Stomach (tissue), 19 donors: ENCODE measurements around the gene LRSAM1. TPM values are rescaled to one million over a fixed set of nuclear protein-coding genes. Genes with fewer than 3 reads are reported as not detected.
A peak's percentile ranks its signal among the peaks of the same experiment; 100 is the strongest.

Experiments used
- DNase-seq, 2 donors: peaks; one replicate each; pipeline versions ENCODE4 v3.0.0 to v3.0.0-alpha.2; 2013 to 2019
- H3K27ac ChIP-seq, 5 donors: fragments of 200-600 bp in 4 of 5; sonication (generic) in 4 of 5; one replicate each; pipeline ENCODE4 v1.5.1; 2013 to 2019; ENCODE audit warnings: mild to moderate bottlenecking in 1 of 5, moderate library complexity in 1 of 5
- H3K27me3 ChIP-seq, 3 donors: fragments of 200-600 bp; sonication (generic); one replicate each; pipeline ENCODE4 v1.5.1; 2017 to 2019; ENCODE audit warnings: mixed run types in 1 of 3
- H3K36me3 ChIP-seq, 4 donors: fragments of 200-600 bp; sonication (generic); 1 replicate in 3 of 4; 2 replicates in 1 of 4; pipeline ENCODE4 v1.5.1; 2016 to 2019
- H3K4me1 ChIP-seq, 4 donors: fragments of 200-600 bp; sonication (generic); one replicate each; pipeline ENCODE4 v1.5.1; 2016 to 2019
- H3K4me3 ChIP-seq, 4 donors: fragments of 200-600 bp; sonication (generic) in 3 of 4; one replicate each; pipeline ENCODE4 v1.5.1; 2016 to 2019; ENCODE audit warnings: mild to moderate bottlenecking in 1 of 4
- H3K9me3 ChIP-seq, 4 donors: fragments of 200-600 bp; sonication (generic); one replicate each; pipeline ENCODE4 v1.5.1; 2016 to 2019
- EP300 ChIP-seq: sonication (generic); formaldehyde crosslinking; IDR thresholded peaks from one replicate; pipeline ENCODE4 v1.6.1; 2017; ENCODE audit warnings: antibody characterized with exemption
- POLR2A ChIP-seq, 4 donors: fragments of 450-650 bp; IDR thresholded peaks; one replicate each; pipeline ENCODE4 v1.6.1; 2016; ENCODE audit warnings: antibody characterized with exemption in 4 of 4, control low read depth in 2 of 4, mild to moderate bottlenecking in 1 of 4, moderate library complexity in 1 of 4
- POLR2AphosphoS5 ChIP-seq, 3 donors: sonication (generic); formaldehyde crosslinking; IDR thresholded peaks; one replicate each; pipeline ENCODE4 v1.6.1; 2016; ENCODE audit warnings: antibody characterized with exemption in 3 of 3
- WGBS, 5 donors: extraction: QIAGEN DNeasy Blood & Tissue Kit in 3 of 5; methylation state at CpG; one replicate each; pipeline versions ENCODE4 v1.1.5 to v1.1.7; 2013 to 2018; 5-methylcytosine and 5-hydroxymethylcytosine counted together
- intact Hi-C: fragments of 100-400 bp; cut with DNase I; formaldehyde crosslinking; loops from one replicate; pipeline ENCODE4 v1.15.1; 2023; ENCODE audit warnings: low total_unique reads
- long read RNA-seq, 10 donors: transcript quantifications; one replicate each; lab custom pipeline, GENCODE V29; 2026
- polyA plus RNA-seq, 3 donors: library from polyadenylated mRNA; stranded (reverse); fragments of 200-250 nt; gene quantifications; one replicate each; pipeline ENCODE4 v1.2.3, GENCODE V29; 2013
- total RNA-seq, 5 donors: library from RNA; depleted of rRNA; stranded (reverse); fragments of >200 nt; gene quantifications; one replicate each; pipeline versions ENCODE4 v1.1.0 to v1.2.3, GENCODE V29; 2014 to 2016
- TF ChIP-seq, protein P1 (sequence below), 7 experiments: fragments of 450-650 bp in 4 of 7; fragments of 200-600 bp in 3 of 7; sonication (generic) in 3 of 7; IDR thresholded peaks; one replicate each; pipeline ENCODE4 v1.5.1; 2016 to 2019; ENCODE audit warnings: antibody characterized with exemption in 7 of 7, control low read depth in 2 of 7, mild to moderate bottlenecking in 1 of 7
- donor health status: healthy with polysubstance abuse.
- donor health status: Bipolar disorder and iron deficiency.
- donor health status: healthy.

The LRSAM1 gene
- total RNA-seq: 100 to 1,000 TPM in 1 of 5 donors, 10 to 100 TPM in 3, 1 to 10 TPM in 1; 7.2 to 138 (median 28.6) TPM
- 10 to 100 TPM; 12.8 to 15.0 (median 13.0) TPM for polyA plus RNA-seq
- long read RNA-seq, donor 1, partial matches to known transcripts: 0 of 1 reads
- long read RNA-seq, donor 1, other reads (novel, unspliced or antisense): 0 of 1 reads
- long read RNA-seq, donor 2, partial matches to known transcripts: 0 of 1 reads
- long read RNA-seq, donor 2, other reads (novel, unspliced or antisense): 0 of 1 reads
- long read RNA-seq, donor 3, partial matches to known transcripts: 0 of 1 reads
- long read RNA-seq, donor 3, other reads (novel, unspliced or antisense): 0 of 1 reads
- long read RNA-seq, donor 4: 0 reads
- long read RNA-seq, donor 5, partial matches to known transcripts: 0 of 2 reads
- long read RNA-seq, donor 5, other reads (novel, unspliced or antisense): 0 of 2 reads
- long read RNA-seq, donor 6, partial matches to known transcripts: 0 of 2 reads
- long read RNA-seq, donor 6, other reads (novel, unspliced or antisense): 0 of 2 reads
- long read RNA-seq, donor 7, partial matches to known transcripts: 0 of 1 reads
- long read RNA-seq, donor 7, other reads (novel, unspliced or antisense): 0 of 1 reads
- long read RNA-seq, donor 8: 0 reads
- long read RNA-seq, donor 9: 0 reads
- long read RNA-seq, donor 10: 0 reads

- H3K9me3 ChIP-seq: no peaks in the 10 kb centered on the region
- DNase-seq: peak; percentile 98
- H3K27me3 ChIP-seq: no peaks in the 10 kb centered on the region
- H3K36me3 ChIP-seq: peaks cover 37 to 55% (median 46%) of the 10 kb centered on the region in 4 donors
- H3K4me3 ChIP-seq: peak within 1 kb of the TSS; percentile 69 to 91 (median 82)
- 0 to 4% (median 1%) methylated on average over 20 to 71 of the region's 71 CpGs for WGBS, 5 donors
- intact Hi-C loops: no loop called here
- H3K4me1 ChIP-seq: peaks cover 39 to 64% (median 53%) of the 10 kb centered on the region in 4 donors
- TF ChIP-seq POLR2AphosphoS5 (IDR thresholded peaks at IDR 0.05): peak; percentile 99 to 100 (median 100)
- TF ChIP-seq, protein P1, sequence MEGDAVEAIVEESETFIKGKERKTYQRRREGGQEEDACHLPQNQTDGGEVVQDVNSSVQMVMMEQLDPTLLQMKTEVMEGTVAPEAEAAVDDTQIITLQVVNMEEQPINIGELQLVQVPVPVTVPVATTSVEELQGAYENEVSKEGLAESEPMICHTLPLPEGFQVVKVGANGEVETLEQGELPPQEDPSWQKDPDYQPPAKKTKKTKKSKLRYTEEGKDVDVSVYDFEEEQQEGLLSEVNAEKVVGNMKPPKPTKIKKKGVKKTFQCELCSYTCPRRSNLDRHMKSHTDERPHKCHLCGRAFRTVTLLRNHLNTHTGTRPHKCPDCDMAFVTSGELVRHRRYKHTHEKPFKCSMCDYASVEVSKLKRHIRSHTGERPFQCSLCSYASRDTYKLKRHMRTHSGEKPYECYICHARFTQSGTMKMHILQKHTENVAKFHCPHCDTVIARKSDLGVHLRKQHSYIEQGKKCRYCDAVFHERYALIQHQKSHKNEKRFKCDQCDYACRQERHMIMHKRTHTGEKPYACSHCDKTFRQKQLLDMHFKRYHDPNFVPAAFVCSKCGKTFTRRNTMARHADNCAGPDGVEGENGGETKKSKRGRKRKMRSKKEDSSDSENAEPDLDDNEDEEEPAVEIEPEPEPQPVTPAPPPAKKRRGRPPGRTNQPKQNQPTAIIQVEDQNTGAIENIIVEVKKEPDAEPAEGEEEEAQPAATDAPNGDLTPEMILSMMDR (IDR thresholded peaks at IDR 0.05): no peak
- TF ChIP-seq POLR2A (IDR thresholded peaks at IDR 0.05): peak in 2 of 4 donors; percentile 97 to 99
- peak within 1 kb of the TSS; percentile 82 to 97 (median 93) for H3K27ac ChIP-seq
These were observed at the start of gene LRSAM1, which contains the start of gene RPL12 for GRCh38 chr9:127450830-127451607. TSS of gene LRSAM1 (plus strand) at chr9:127451510. CDS start at chr9:127454528, 3,018 bp downstream. TSS of gene RPL12 (minus strand) at chr9:127451406. CDS start at chr9:127451317, 89 bp downstream.

GRCh38 chr9:127402401-127403090 lies 48.8 kb upstream of the LRSAM1 start:
- Histone ChIP-seq H3K27me3 (no peaks in the 10 kb centered on the region), H3K4me1 (peaks cover 8 to 58% (median 28%) of the 10 kb centered on the region in 4 donors), H3K4me3 (no peak overlapping the region), H3K36me3 (peaks cover 38 to 76% (median 66%) of the 10 kb centered on the region in 4 donors), H3K9me3 (no peaks in the 10 kb centered on the region), H3K27ac (peak overlapping the region in 1 of 5 donors; percentile 24)
- no peak for DNase-seq
- 74 to 92% (median 86%) methylated on average over 13 to 18 of the region's 18 CpGs for WGBS, 5 donors
- intact Hi-C loops: no loop called here
- TF ChIP-seq POLR2A (IDR thresholded peaks at IDR 0.05) (no peak), POLR2AphosphoS5 (IDR thresholded peaks at IDR 0.05) (no peak), EP300 (no peak)
- TF ChIP-seq, protein P1 (IDR thresholded peaks at IDR 0.05): no peak

DNA sequence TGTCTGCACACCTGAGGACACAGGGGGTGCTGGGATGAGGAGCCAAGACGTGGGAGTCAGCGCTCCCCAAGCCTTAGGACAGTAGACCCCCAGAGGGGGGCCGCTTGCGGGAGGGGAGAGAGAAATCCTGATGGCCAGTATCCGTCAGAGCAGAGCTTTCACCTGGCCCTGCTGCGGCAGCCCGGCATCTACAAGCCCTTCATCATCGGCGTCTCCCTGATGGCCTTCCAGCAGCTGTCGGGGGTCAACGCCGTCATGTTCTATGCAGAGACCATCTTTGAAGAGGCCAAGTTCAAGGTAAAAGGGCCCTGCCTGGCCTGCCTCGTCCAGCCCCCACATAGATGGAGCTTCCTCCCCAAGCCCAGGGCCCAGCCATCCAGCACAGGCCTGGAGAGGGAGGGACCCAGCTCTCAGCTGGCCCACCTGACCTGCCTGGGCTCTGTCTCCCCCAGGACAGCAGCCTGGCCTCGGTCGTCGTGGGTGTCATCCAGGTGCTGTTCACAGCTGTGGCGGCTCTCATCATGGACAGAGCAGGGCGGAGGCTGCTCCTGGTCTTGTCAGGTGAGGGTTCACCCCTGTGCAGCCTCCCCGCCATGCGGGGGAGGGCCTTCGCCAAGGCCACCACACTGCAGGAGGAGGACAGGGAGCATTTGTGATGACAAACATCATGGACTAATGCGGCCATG lies 47.7 kb upstream of the LRSAM1 start:
- Histone ChIP-seq H3K4me1 (peaks cover 0 to 51% (median 17%) of the 10 kb centered on the region in 4 donors), H3K4me3 (no peak overlapping the region), H3K36me3 (peaks cover 38 to 86% (median 66%) of the 10 kb centered on the region in 4 donors), H3K9me3 (no peaks in the 10 kb centered on the region), H3K27ac (no peak overlapping the region), H3K27me3 (no peaks in the 10 kb centered on the region)
- intact Hi-C loops: no loop called here
- no peak for TF ChIP-seq POLR2A (IDR thresholded peaks at IDR 0.05)
- 88 to 95% (median 92%) methylated on average over 17 to 22 of the region's 22 CpGs for WGBS, 5 donors
- DNase-seq: no peak

- Histone ChIP-seq H3K9me3 (no peaks in the 10 kb centered on the region), H3K4me3 (no peak overlapping the region), H3K4me1 (peaks cover 0 to 42% (median 10%) of the 10 kb centered on the region in 4 donors), H3K27me3 (no peaks in the 10 kb centered on the region), H3K36me3 (peaks cover 38 to 86% (median 66%) of the 10 kb centered on the region in 4 donors), H3K27ac (no peak overlapping the region)
- no peak for DNase-seq
- WGBS, 5 donors: 89 to 96% (median 93%) methylated on average over 7 to 23 of the region's 23 CpGs
- intact Hi-C loops: no loop called here
- TF ChIP-seq POLR2A (IDR thresholded peaks at IDR 0.05) (no peak), POLR2AphosphoS5 (IDR thresholded peaks at IDR 0.05) (no peak), EP300 (no peak)
- TF ChIP-seq, protein P1 (IDR thresholded peaks at IDR 0.05): no peak
These were observed 46.7 kb upstream of the LRSAM1 start for GRCh38 chr9:127404631-127405030.
